Left ventricle myocardium inferior (tissue), 1 donor: ENCODE results near the gene C10orf71. TPM values are rescaled to one million over a fixed set of nuclear protein-coding genes. Genes with fewer than 3 reads are reported as not detected.

Experiments used
- DNase-seq: peaks from one replicate; pipeline ENCODE4 v3.0.0-alpha.2; 2020
- H3K27ac ChIP-seq: fragments of 200-600 bp; replicated peaks from 2 replicates; pipeline ENCODE4 v1.8.0; 2021
- H3K27me3 ChIP-seq: fragments of 200-600 bp; 2 replicates; pipeline ENCODE4 v1.8.0; 2021; ENCODE audit warnings: low read depth
- H3K36me3 ChIP-seq: fragments of 200-600 bp; 2 replicates; pipeline ENCODE4 v1.8.0; 2021
- H3K4me1 ChIP-seq: fragments of 200-600 bp; 2 replicates; pipeline ENCODE4 v1.8.0; 2021
- H3K4me3 ChIP-seq: fragments of 200-600 bp; 2 replicates; pipeline ENCODE4 v1.8.0; 2021; ENCODE audit warnings: mild to moderate bottlenecking, moderate library complexity
- H3K9me3 ChIP-seq: fragments of 200-600 bp; replicated peaks from 2 replicates; pipeline ENCODE4 v1.8.0; 2021
- intact Hi-C: fragments of 100-400 bp; cut with micrococcal nuclease; formaldehyde crosslinking; loops from one replicate; pipeline ENCODE4 v1.11.0; 2022
- total RNA-seq: library from RNA; stranded (reverse); fragmentation: NEBNext Ultra II Directional; extraction: Animal tissue kit (Norgen Biotek cat#: 25700); gene quantifications from one replicate; pipeline ENCODE4 v1.2.1, GENCODE V29; 2021
- TF ChIP-seq, protein P1 (sequence below): fragments of 200-600 bp; IDR thresholded peaks from 2 replicates; pipeline ENCODE4 v1.8.0; 2021; ENCODE audit warnings: antibody characterized with exemption, mild to moderate bottlenecking, borderline replicate concordance
- donor health status: DM: no; HTN: yes; CAD: no; lungs with severe emphysema.

Gene C10orf71
- total RNA-seq, 1 donor from 2014 or later = 136 TPM

DNA sequence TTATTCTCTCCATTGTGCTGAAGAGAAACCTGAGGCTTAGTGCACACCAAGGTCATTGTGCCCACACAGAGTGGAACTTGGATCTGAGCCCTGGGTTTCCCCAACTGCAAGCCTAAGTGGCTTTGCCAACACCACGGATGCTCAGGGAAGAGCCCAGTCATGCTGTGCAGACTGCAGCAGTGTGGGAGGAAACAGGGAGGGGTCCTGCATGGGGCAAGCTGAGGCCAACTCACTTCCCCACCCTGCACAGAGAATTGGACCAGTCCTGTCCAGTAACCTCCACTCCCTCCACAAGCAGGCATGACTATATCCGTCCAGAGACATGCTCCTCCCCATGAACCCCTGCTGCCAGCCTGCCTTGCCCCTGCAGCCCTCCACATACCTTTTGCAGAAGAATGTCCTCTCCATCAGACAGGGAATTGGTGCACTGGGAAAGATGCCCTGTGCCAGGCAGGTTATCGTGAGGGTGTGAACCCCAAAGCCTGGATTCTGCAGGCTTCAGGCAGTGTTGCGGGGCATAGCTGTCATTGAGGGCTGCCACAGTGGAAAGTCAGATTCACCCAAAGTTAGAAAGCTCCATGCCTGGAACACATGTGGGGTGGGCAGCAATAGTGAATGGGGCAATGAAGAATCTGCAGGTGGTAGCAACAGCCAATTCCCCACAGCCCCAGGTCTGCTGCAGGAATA lies 52.0 kb downstream of the C10orf71 start:
- TF ChIP-seq, protein P1, sequence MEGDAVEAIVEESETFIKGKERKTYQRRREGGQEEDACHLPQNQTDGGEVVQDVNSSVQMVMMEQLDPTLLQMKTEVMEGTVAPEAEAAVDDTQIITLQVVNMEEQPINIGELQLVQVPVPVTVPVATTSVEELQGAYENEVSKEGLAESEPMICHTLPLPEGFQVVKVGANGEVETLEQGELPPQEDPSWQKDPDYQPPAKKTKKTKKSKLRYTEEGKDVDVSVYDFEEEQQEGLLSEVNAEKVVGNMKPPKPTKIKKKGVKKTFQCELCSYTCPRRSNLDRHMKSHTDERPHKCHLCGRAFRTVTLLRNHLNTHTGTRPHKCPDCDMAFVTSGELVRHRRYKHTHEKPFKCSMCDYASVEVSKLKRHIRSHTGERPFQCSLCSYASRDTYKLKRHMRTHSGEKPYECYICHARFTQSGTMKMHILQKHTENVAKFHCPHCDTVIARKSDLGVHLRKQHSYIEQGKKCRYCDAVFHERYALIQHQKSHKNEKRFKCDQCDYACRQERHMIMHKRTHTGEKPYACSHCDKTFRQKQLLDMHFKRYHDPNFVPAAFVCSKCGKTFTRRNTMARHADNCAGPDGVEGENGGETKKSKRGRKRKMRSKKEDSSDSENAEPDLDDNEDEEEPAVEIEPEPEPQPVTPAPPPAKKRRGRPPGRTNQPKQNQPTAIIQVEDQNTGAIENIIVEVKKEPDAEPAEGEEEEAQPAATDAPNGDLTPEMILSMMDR = no peak
- Histone ChIP-seq H3K9me3 (peaks cover 14% of the 10 kb centered on the region), H3K4me3 (no peak overlapping the region), H3K36me3 (no peaks in the 10 kb centered on the region), H3K27me3 (no peaks in the 10 kb centered on the region), H3K4me1 (no peaks in the 10 kb centered on the region), H3K27ac (no peak overlapping the region)
- no peak for DNase-seq
- intact Hi-C loops = no loop called here

DNA sequence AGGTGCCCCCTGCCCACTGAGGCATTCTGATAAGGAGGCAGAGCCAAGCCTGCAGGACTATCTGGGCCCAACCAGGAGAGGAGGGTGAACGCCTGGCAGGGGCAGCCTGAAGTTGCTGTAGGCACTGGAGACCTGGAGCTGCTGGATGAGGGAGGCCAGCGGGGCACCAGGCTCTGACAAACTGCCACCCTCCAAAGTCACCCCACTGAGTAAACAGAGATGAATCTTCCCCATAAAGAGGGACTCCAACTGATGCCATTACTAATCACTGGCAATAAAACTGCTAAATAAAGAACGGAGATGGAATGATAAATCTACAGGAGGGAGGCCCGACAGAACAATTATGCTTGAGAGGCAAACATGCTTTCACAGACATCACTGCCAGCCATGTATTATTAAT lies 52.7 kb downstream of the C10orf71 start:
- no peak for DNase-seq
- TF ChIP-seq, protein P1 = no peak

DNA sequence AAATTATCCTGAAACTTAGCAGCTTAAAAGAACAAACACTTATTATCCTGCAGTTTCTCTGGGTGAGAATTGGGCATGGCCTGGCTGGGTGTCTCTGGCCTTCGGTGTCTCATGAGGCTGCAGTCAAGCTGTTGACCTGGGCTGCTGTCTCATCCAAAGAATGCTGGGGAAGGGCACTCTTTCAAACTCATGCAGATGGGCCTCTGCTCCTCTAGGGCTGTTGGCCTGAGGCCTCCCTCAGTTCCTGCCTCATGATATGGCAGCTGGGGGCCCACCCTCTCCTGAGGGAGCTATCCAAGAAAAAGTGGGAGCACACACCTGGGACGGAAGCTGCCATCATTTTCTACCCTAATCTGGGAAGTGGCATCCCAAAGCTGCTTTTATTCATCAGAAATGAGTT lies 53.4 kb downstream of the C10orf71 start:
- Histone ChIP-seq H3K4me3 (no peak overlapping the region), H3K27me3 (no peaks in the 10 kb centered on the region), H3K9me3 (peaks cover 17% of the 10 kb centered on the region), H3K36me3 (no peaks in the 10 kb centered on the region), H3K4me1 (no peaks in the 10 kb centered on the region), H3K27ac (no peak overlapping the region)
- intact Hi-C loops = no loop called here
- TF ChIP-seq, protein P1 = no peak
- no peak for DNase-seq

More for the DNA sequence above, 52.7 kb downstream of the C10orf71 start:
- H3K36me3 ChIP-seq = no peaks in the 10 kb centered on the region
- H3K9me3 ChIP-seq = peaks cover 14% of the 10 kb centered on the region
- H3K27ac ChIP-seq = no peak overlapping the region
- H3K4me3 ChIP-seq = no peak overlapping the region
- intact Hi-C loops = no loop called here
- no peaks in the 10 kb centered on the region for H3K27me3 ChIP-seq
- no peaks in the 10 kb centered on the region for H3K4me1 ChIP-seq

DNA sequence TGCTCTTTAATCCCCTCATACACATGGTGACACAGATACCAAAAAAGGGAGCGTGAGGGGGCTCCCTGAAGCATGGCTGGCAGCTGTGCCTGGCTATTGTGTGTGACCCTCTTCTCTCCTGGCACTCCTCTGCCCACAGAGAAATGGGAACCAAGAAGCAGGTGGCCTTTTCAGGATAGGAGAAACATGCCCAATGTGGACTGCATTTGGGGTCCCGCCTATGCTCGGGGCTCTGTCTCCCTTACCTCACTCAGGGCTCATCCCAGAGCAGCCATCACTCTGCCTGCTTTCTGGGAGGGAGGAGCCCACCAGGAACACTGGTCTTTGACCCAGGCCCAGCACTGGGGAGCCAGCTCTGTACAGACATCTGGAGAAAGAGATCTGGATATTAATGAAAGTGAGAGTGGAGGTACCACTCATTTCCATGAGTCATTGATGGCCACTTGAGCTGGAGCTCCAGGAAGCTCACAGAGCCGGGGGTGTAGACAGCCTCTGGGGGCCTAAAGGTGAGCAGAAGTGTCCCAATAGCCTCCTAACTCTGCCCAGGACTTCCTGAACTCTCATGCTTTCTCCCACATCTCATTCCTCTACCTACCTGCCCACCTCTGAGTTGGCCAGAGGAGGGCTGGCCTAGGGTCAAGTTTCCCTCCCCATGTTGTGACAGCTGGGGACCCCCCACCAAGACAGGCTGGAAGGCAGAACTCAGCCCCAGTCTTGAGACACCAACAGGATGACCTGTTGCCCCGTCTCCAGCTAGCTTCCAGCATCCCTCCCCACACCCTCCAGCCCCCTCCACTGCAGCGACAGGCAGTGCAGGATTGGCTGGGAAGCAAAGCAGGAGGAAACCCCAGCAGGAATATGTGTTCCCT lies 54.3 kb downstream of the C10orf71 start:
- no peak for DNase-seq
- H3K4me1 ChIP-seq = no peaks in the 10 kb centered on the region
- no peak overlapping the region for H3K4me3 ChIP-seq
- no peaks in the 10 kb centered on the region for H3K36me3 ChIP-seq
- peaks cover 23% of the 10 kb centered on the region for H3K9me3 ChIP-seq
- TF ChIP-seq, protein P1 = no peak
- H3K27ac ChIP-seq = no peak overlapping the region
- H3K27me3 ChIP-seq = no peaks in the 10 kb centered on the region
- intact Hi-C loops = no loop called here

DNA sequence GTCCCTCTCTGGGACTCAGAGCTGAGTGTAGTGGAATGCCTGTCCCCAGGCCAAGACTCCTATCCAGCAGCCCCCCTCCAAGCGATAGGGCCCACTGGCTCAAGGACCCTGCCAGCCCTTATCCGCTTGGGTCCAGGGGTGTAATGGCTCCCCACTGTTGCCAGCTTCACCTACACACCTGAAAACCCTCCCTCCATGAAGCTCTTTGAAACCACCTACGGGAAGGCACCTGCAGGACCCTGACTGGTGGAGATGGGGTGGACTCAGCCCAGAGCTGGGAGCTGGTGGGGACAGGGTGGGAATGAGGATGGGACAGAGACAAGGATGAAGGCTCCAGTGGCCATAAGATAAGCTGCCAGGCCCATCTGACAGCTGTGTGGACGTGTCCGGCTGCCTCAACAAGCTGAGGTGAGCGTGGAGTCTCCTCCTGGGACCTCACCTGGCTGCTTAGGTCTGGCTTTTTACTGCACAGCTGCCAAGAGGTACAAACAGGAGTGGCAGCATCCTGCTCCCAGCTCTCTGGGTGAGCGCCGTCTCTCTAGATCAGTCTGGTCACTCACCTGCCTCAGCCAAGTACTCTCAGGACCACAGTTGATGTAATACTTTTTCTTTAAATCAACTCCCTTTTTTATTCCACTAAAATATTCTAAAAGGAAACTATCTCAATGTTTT lies 55.1 kb downstream of the C10orf71 start:
- no peaks in the 10 kb centered on the region for H3K4me1 ChIP-seq
- H3K9me3 ChIP-seq = peaks cover 23% of the 10 kb centered on the region
- no peak overlapping the region for H3K4me3 ChIP-seq
- no peaks in the 10 kb centered on the region for H3K36me3 ChIP-seq
- H3K27ac ChIP-seq = no peak overlapping the region
- no peaks in the 10 kb centered on the region for H3K27me3 ChIP-seq
- no peak for DNase-seq
- intact Hi-C loops = no loop called here
- TF ChIP-seq, protein P1 = no peak
